ENCODE results near the gene TMEM247.
A peak's percentile ranks its signal among the peaks of the same experiment; 100 is the strongest.
"Not testable (repeated sequence)": the region's sequence is repeated elsewhere in the genome, so short reads cannot be mapped to it uniquely, and the experiment has no call there.

The TMEM247 gene

DNA sequence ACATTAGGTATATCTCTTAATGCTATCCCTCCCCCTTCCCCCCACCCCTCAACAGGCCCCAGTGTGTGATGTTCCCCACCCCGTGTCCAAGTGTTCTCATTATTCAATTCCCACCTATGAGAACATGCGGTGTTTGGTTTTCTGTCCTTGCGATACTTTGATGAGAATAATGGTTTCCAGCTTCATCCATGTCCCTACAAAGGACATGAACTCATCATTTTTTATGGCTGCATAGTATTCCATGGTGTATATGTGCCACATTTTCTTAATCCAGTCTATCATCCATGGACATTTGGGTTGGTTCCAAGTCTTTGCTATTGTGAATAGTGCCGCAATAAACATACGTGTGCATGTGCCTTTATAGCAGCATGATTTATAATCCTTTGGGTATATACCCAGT is 7.2 kb upstream of the TMEM247 start:
- not testable (repeated sequence) for H3K4me1 ChIP-seq (ENCODE audit: control insufficient read depth, insufficient read depth, low read length); H3K9ac ChIP-seq (ENCODE audit: low read length); H3K9me3 ChIP-seq (ENCODE audit: control insufficient read depth, insufficient read depth, low read depth, low read length); H3K27me3 ChIP-seq (ENCODE audit: control insufficient read depth, insufficient read depth, low read length); H3K36me3 ChIP-seq (ENCODE audit: control insufficient read depth, insufficient read depth, low read length); H3K4me3 ChIP-seq (ENCODE audit: low read depth, low read length); H3K27ac ChIP-seq (ENCODE audit: low read depth, low read length)

DNA sequence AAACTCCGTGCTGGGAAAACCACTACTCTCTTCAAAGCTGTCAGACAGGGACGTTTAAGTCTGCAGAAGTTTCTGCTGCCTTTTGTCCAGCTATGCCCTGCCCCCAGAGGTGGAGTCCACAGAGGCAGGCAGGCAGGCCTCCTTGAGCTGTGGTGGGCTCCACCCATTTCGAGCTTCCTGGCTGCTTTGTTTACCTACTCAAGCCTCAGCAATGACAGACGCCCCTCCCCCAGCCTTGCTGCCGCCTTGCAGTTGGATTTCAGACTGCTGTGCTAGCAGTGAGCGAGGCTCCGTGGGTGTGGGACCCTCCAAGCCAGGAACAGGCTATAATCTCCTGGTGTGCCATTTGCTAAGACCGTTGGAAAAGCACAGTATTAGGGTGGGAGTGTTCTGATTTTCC is 1.9 kb upstream of the TMEM247 start:
- H3K36me3 ChIP-seq (ENCODE audit: control insufficient read depth, insufficient read depth, low read length); H3K4me1 ChIP-seq (ENCODE audit: control insufficient read depth, insufficient read depth, low read length); H3K9ac ChIP-seq (ENCODE audit: low read length); H3K27me3 ChIP-seq (ENCODE audit: control insufficient read depth, insufficient read depth, low read length); H3K27ac ChIP-seq (ENCODE audit: low read depth, low read length): not testable (repeated sequence)
- peaks cover 20% of the 10 kb centered on the region for H3K9me3 ChIP-seq (ENCODE audit: control insufficient read depth, insufficient read depth, low read depth, low read length)
- H3K4me3 ChIP-seq (ENCODE audit: low read depth, low read length), result peak overlapping the region; percentile 38

DNA sequence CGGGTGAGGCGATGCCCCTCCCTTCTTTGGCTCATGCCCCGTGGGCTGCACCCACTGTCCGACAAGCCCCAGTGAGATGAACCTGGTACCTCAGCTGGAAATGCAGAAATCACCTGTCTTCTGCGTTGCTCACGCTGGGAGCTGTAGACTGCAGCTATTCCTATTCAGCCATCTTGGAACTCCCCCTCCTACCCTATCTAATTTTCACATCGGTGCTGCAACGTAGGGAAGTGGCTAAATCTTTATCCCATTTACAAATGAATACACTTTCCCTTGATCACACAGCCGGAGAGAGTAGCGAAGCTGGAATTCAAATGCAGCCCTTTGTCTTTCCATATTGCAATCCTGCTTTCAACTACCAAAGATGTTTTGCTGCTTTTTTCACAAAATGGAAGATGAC is 1.4 kb upstream of the TMEM247 start:
- Histone ChIP-seq H3K27me3 (ENCODE audit: control insufficient read depth, insufficient read depth, low read length) (no peaks in the 10 kb centered on the region), H3K36me3 (ENCODE audit: control insufficient read depth, insufficient read depth, low read length) (no peaks in the 10 kb centered on the region), H3K9ac (ENCODE audit: low read length) (no peak overlapping the region), H3K27ac (ENCODE audit: low read depth, low read length) (no peak overlapping the region), H3K9me3 (ENCODE audit: control insufficient read depth, insufficient read depth, low read depth, low read length) (peaks cover 20% of the 10 kb centered on the region), H3K4me1 (ENCODE audit: control insufficient read depth, insufficient read depth, low read length) (no peaks in the 10 kb centered on the region), H3K4me3 (ENCODE audit: low read depth, low read length) (peak overlapping the region; percentile 38; the same call in 1 of the 2 replicates)

- peaks cover 20% of the 10 kb centered on the region for H3K9me3 ChIP-seq (ENCODE audit: control insufficient read depth, insufficient read depth, low read depth, low read length)
Measured at GRCh38 chr2:46480562-46480961, 1.2 kb downstream of the TMEM247 start.

DNA sequence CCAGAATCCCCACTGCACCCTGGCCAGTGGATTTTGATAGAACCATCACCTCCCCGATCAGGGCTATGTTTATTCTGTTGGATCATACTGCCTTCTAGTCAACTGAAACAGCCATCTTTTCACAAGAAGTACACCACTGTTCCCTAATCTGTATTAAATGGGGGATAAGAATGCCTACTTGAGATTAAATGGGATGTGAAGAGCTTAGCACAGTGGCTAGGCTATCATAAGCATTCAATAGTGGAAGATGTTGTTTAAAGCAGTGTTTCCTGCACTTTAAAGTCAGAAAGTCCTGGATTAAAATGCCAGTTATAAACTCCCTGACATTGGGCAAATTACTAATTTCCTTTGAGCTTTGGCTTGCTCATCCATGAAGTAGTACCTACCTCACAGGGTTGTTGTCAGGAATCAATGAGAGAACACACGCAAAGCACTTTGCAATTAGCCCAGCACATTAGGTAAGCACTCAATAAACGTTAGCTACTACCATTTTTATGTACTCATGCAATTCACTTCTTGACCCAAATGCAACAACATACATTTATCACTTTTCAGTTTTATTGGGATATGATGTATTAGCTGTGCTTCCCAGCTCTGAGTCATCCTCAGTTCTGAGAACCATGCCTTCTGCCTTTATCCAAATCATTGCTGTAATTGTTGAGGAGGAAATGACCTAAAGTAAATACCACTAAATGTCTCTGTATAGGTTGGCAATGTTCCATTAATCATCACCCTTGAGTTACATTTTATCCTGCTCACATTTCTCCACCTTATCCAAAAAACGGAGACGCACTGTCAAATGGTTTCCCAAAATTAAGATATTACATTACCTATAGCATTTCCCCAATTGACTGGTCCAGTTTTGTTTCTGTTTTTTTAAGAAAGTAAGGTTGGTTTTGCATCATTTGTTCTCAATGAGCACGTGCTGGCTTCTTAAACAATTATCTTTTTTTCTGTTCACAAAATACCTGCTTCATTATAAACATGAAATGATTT is 2.1 kb downstream of the TMEM247 start:
- Histone ChIP-seq H3K4me1 (ENCODE audit: control insufficient read depth, insufficient read depth, low read length) (no peaks in the 10 kb centered on the region), H3K9ac (ENCODE audit: low read length) (no peak overlapping the region), H3K27me3 (ENCODE audit: control insufficient read depth, insufficient read depth, low read length) (no peaks in the 10 kb centered on the region), H3K27ac (ENCODE audit: low read depth, low read length) (no peak overlapping the region), H3K36me3 (ENCODE audit: control insufficient read depth, insufficient read depth, low read length) (no peaks in the 10 kb centered on the region), H3K9me3 (ENCODE audit: control insufficient read depth, insufficient read depth, low read depth, low read length) (peaks cover 20% of the 10 kb centered on the region), H3K4me3 (ENCODE audit: low read depth, low read length) (no peak overlapping the region)

More at GRCh38 chr2:46480562-46480961, 1.2 kb downstream of the TMEM247 start:
- Histone ChIP-seq H3K4me1 (ENCODE audit: control insufficient read depth, insufficient read depth, low read length) (no peaks in the 10 kb centered on the region), H3K4me3 (ENCODE audit: low read depth, low read length) (no peak overlapping the region), H3K36me3 (ENCODE audit: control insufficient read depth, insufficient read depth, low read length) (no peaks in the 10 kb centered on the region), H3K9ac (ENCODE audit: low read length) (no peak overlapping the region), H3K27me3 (ENCODE audit: control insufficient read depth, insufficient read depth, low read length) (no peaks in the 10 kb centered on the region), H3K27ac (ENCODE audit: low read depth, low read length) (no peak overlapping the region)

DNA sequence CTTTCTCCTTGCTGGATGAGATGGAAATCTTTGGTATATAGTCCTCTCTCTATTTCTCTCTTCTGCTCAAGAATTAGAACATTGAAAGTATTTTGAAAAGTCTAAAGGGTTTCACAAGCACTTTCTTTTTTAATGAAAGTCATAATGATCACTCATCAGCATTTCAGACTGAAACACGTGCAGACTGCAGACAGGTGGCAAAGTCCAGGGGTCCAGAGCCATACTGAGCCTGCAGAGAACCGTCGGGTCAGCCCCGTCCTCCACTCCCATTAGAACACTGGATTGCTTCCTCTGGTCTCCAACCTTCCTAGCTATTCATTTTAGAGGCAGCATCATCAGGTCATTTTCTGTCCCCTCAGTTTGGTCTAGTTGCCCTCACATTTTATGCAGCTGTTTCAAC is 3.1 kb downstream of the TMEM247 start:
- Histone ChIP-seq H3K4me3 (ENCODE audit: low read depth, low read length) (no peak overlapping the region), H3K27ac (ENCODE audit: low read depth, low read length) (no peak overlapping the region), H3K4me1 (ENCODE audit: control insufficient read depth, insufficient read depth, low read length) (no peaks in the 10 kb centered on the region), H3K9me3 (ENCODE audit: control insufficient read depth, insufficient read depth, low read depth, low read length) (peaks cover 18% of the 10 kb centered on the region), H3K9ac (ENCODE audit: low read length) (no peak overlapping the region), H3K36me3 (ENCODE audit: control insufficient read depth, insufficient read depth, low read length) (no peaks in the 10 kb centered on the region), H3K27me3 (ENCODE audit: control insufficient read depth, insufficient read depth, low read length) (no peaks in the 10 kb centered on the region)

DNA sequence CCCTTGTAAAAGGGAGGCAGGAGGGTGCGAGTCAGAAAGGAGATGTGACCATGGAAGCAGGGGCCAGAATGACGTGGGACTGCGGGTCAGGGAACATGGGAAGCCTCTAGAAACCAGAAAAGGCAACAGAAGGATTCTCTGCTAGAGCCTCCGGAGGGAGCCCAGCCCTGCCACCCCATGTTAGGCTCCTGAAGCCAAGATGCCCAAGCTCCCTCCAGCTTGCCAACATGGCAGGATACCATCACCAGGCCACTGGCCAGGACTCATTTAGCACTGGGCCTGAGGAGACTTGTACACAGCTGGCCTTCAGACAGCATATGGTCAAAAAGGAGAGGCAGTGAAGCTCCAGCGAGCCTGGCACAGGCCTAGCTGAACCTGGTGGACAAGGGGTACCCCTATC is 5.6 kb downstream of the TMEM247 start:
- Histone ChIP-seq H3K36me3 (ENCODE audit: control insufficient read depth, insufficient read depth, low read length) (no peaks in the 10 kb centered on the region), H3K27ac (ENCODE audit: low read depth, low read length) (no peak overlapping the region), H3K27me3 (ENCODE audit: control insufficient read depth, insufficient read depth, low read length) (no peaks in the 10 kb centered on the region), H3K9ac (ENCODE audit: low read length) (no peak overlapping the region), H3K9me3 (ENCODE audit: control insufficient read depth, insufficient read depth, low read depth, low read length) (no peaks in the 10 kb centered on the region), H3K4me3 (ENCODE audit: low read depth, low read length) (no peak overlapping the region), H3K4me1 (ENCODE audit: control insufficient read depth, insufficient read depth, low read length) (peaks cover 15% of the 10 kb centered on the region)

GRCh38 chr2:46486436-46486835 is 7.1 kb downstream of the TMEM247 start:
- H3K27me3 ChIP-seq (ENCODE audit: control insufficient read depth, insufficient read depth, low read length), result no peaks in the 10 kb centered on the region

GRCh38 chr2:46487667-46488335 is 8.4 kb downstream of the TMEM247 start:
- no peak overlapping the region for H3K4me3 ChIP-seq (ENCODE audit: low read depth, low read length)
- H3K9me3 ChIP-seq (ENCODE audit: control insufficient read depth, insufficient read depth, low read depth, low read length), result no peaks in the 10 kb centered on the region
- H3K27ac ChIP-seq (ENCODE audit: low read depth, low read length), result no peak overlapping the region
- H3K4me1 ChIP-seq (ENCODE audit: control insufficient read depth, insufficient read depth, low read length), result peaks cover 24% of the 10 kb centered on the region
- no peaks in the 10 kb centered on the region for H3K27me3 ChIP-seq (ENCODE audit: control insufficient read depth, insufficient read depth, low read length)
- no peak overlapping the region for H3K9ac ChIP-seq (ENCODE audit: low read length)
- no peaks in the 10 kb centered on the region for H3K36me3 ChIP-seq (ENCODE audit: control insufficient read depth, insufficient read depth, low read length)

More at GRCh38 chr2:46486436-46486835, 7.1 kb downstream of the TMEM247 start:
- H3K27ac ChIP-seq (ENCODE audit: low read depth, low read length), result no peak overlapping the region
- no peaks in the 10 kb centered on the region for H3K36me3 ChIP-seq (ENCODE audit: control insufficient read depth, insufficient read depth, low read length)
- peaks cover 24% of the 10 kb centered on the region for H3K4me1 ChIP-seq (ENCODE audit: control insufficient read depth, insufficient read depth, low read length)
- no peaks in the 10 kb centered on the region for H3K9me3 ChIP-seq (ENCODE audit: control insufficient read depth, insufficient read depth, low read depth, low read length)
- no peak overlapping the region for H3K4me3 ChIP-seq (ENCODE audit: low read depth, low read length)
- no peak overlapping the region for H3K9ac ChIP-seq (ENCODE audit: low read length)

DNA sequence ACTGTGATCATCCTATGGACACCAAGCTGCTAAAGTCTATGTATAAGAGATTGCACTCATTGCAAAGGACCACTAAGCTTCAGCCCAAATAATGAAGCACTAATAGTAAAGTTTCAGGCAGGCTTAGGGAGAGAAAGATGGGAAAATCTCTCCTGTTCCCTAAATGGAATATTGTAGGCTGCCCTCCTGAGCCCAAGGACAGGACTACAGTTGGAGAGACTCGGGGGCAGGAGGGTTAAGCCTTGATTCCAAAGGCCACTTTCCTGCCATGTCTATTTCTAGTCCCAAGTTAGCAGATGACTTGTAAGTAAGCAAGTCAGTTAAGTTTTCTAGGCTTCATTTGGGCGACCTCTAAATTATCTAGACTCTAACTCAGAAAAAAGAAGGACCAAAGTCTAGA is 9.0 kb downstream of the TMEM247 start:
- Histone ChIP-seq H3K36me3 (ENCODE audit: control insufficient read depth, insufficient read depth, low read length) (no peaks in the 10 kb centered on the region), H3K9ac (ENCODE audit: low read length) (no peak overlapping the region), H3K9me3 (ENCODE audit: control insufficient read depth, insufficient read depth, low read depth, low read length) (no peaks in the 10 kb centered on the region), H3K27me3 (ENCODE audit: control insufficient read depth, insufficient read depth, low read length) (no peaks in the 10 kb centered on the region), H3K4me1 (ENCODE audit: control insufficient read depth, insufficient read depth, low read length) (peaks cover 24% of the 10 kb centered on the region), H3K4me3 (ENCODE audit: low read depth, low read length) (no peak overlapping the region), H3K27ac (ENCODE audit: low read depth, low read length) (no peak overlapping the region)
